Measurements from ENCODE around the gene ARVCF. TPM values are rescaled to one million over a fixed set of nuclear protein-coding genes. Genes with fewer than 3 reads are reported as not detected.

The ARVCF gene
- total and polyA plus RNA-seq, 9 of the 15 experiments (the other 6 are each of a cell fraction or from before 2014, with no cell fraction given), result 0.03 to 97.4 (median 15.6) TPM

- TF ChIP-seq ARID3A (IDR thresholded peaks at IDR 0.05; ENCODE audit: borderline replicate concordance, low read depth, low read length), result peak; percentile 61; the same call in 1 of the 2 replicates
- TF ChIP-seq GATAD2B (IDR thresholded peaks at IDR 0.05; ENCODE audit: borderline replicate concordance), result no peak
- no peak; a peak in 3 of 4 replicates for TF ChIP-seq FOXK2 (conservative IDR thresholded peaks at IDR 0.05 in 1 of 2, IDR thresholded peaks at IDR 0.05 in 1 of 2; ENCODE audit: low read depth in 2 of 2)
- 0 out of 2 replicates have a peak, but pooled peaks have one; percentile 73 for TF ChIP-seq TCF7 (IDR thresholded peaks at IDR 0.05; ENCODE audit: borderline replicate concordance)
- TF ChIP-seq ZNF347 (CRISPR knock-in tag; IDR thresholded peaks at IDR 0.05; ENCODE audit: low read depth), result no peak
- peak; percentile 62; the same call in 1 of the 2 replicates for TF ChIP-seq ZBTB40 (IDR thresholded peaks at IDR 0.05)
- no peak for TF ChIP-seq ZBTB40 (CRISPR knock-in tag; IDR thresholded peaks at IDR 0.05)
- no peak for TF ChIP-seq GTF2F1 (IDR thresholded peaks at IDR 0.05; ENCODE audit: low read depth, low read length)
Measured at GRCh38 chr22:20058989-20059770, 42.6 kb upstream of the ARVCF start (continued).

Data from K562 (cell line).